DMS153 treated with DMSO at 0.1 percent for 48 hours (cell line): Measurements from ENCODE around the gene AXIN2.

Experiments used
- DNase-seq: peaks from one replicate; lab custom pipeline; 2025; ENCODE audit not compliant: unreplicated experiment; lab: John Stamatoyannopoulos, UW

Gene AXIN2

GRCh38 chr17:65583921-65584603, 22.6 kb upstream of the AXIN2 start:
- DNase-seq = no peak

GRCh38 chr17:65576939-65577338, 15.5 kb upstream of the AXIN2 start:
- DNase-seq = no peak

- DNase-seq = no peak
Measured at GRCh38 chr17:65573282-65573602, 11.8 kb upstream of the AXIN2 start.

- DNase-seq = no peak
Measured at GRCh38 chr17:65572581-65573281, 11.3 kb upstream of the AXIN2 start.

GRCh38 chr17:65572186-65572580, 10.7 kb upstream of the AXIN2 start:
- DNase-seq = no peak

GRCh38 chr17:65568918-65569317, 7.5 kb upstream of the AXIN2 start:
- DNase-seq = no peak

GRCh38 chr17:65567566-65567965, 6.1 kb upstream of the AXIN2 start:
- DNase-seq = no peak

GRCh38 chr17:65565559-65565958, 4.1 kb upstream of the AXIN2 start:
- DNase-seq = no peak

- DNase-seq = peak; percentile 46
Measured at GRCh38 chr17:65564793-65565192, 3.3 kb upstream of the AXIN2 start.

- DNase-seq = no peak
Measured at GRCh38 chr17:65562206-65562531, 721 bp upstream of the AXIN2 start.

GRCh38 chr17:65560628-65561451, 608 bp downstream of the AXIN2 start:
- peak; percentile 51 for DNase-seq

GRCh38 chr17:65559804-65560627, 1.4 kb downstream of the AXIN2 start:
- DNase-seq = no peak

- DNase-seq = no peak
Measured at GRCh38 chr17:65559461-65559803, 2.0 kb downstream of the AXIN2 start.

- DNase-seq = no peak
Measured at GRCh38 chr17:65558683-65559460, 2.6 kb downstream of the AXIN2 start.

GRCh38 chr17:65558311-65558682, 3.2 kb downstream of the AXIN2 start:
- no peak for DNase-seq

GRCh38 chr17:65557349-65558310, 3.8 kb downstream of the AXIN2 start:
- no peak for DNase-seq

- no peak for DNase-seq
Measured at GRCh38 chr17:65556910-65557348, 4.5 kb downstream of the AXIN2 start.

- peak; percentile 6 for DNase-seq
Measured at GRCh38 chr17:65556014-65556909, 5.2 kb downstream of the AXIN2 start.
